AG20443 (cell line): ENCODE measurements around the gene BTBD7.
A peak's percentile ranks its signal among the peaks of the same experiment; 100 is the strongest.
"Not testable (repeated sequence)": the region's sequence is repeated elsewhere in the genome, so short reads cannot be mapped to it uniquely, and the experiment has no call there.

Experiments used
- DNase-seq: peaks from one replicate; pipeline ENCODE4 v3.0.0; 2012; ENCODE audit warnings: low spot score, mixed read lengths

The BTBD7 gene

GRCh38 chr14:93246534-93246933, 86.3 kb downstream of the BTBD7 start:
- DNase-seq: no peak

DNA sequence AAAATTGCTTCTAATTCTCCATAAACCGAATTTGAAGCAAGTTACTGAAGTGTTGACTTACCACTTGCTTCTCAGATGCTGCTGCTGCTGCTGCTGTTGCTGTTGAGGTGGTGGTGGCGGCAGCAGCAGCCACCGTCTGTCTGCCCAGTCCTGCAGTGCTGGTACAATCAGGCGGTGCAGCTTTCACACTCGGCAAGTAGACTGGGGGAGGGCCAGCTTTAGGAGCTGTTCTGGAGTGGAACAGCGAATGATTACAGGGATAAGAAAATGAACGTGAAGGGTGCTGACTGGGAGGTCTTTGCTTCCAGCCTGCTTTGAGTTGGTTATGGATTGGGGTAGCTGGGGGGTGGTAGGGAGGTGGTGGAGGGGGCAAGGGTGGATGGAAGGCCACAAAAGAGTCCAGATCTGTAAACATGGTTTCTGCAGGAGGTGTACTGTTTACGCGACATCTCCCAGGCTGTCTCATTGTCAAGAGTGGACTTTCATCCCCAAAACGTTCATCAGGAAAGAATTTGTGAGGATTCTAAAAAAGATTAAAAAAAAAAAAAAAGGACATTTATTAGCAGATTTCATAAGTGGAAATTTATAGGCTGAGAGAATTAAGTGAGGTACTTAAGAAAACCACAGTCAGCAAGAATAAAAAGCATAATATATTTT, 86.9 kb downstream of the BTBD7 start:
- no peak for DNase-seq

DNA sequence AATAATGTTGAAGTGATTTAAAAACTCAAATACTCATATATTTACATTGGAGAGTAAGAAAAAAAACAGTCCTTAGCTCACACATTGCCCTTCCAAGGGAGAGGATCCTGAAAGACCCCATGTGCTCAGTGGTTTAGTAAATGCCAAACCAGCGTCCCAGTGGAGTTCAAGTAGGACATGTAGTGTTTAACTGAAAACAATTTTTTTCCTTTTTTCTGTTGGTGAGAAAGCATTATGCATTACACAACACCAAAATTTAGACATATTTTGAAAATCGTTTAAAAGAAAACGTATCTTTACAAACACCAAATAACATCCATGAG, 92.2 kb downstream of the BTBD7 start:
- no peak for DNase-seq

DNA sequence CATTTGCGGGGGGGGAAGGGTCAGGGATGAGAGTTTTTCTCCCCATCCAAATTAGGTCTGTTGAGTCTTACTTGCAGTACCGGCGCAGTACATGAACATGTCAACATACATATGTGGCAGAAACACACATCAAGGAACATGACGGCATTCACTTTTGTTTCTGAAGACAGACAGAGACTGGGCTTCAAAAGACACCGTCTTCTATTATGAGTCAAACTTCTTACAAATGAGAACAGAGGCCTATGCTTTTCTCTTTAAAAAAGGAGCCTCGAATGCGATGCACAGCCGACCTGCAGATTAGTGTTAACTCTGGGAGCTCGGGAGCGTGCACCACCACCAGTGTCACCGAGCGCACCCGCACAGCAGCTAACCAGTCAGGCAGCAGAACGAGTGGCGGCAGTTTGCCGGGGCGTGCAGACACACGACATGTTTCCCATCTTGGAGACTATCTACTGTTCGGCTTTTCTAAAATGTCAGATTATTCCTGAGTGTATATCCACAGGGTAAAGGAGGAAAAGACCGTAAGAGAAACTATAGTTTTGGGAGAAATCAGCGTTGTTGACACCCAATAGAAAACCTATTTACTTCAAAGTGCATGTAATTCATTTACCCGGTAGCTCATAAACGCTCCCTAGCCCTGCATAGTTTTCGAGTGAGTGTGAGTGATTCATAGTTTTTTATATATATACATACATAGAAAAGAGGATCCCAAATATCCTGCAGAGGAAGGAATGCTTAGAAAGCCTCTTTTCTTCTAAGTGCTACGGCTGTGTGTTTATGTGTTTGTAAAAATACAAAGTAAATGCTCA, 92.8 kb downstream of the BTBD7 start:
- no peak for DNase-seq

DNA sequence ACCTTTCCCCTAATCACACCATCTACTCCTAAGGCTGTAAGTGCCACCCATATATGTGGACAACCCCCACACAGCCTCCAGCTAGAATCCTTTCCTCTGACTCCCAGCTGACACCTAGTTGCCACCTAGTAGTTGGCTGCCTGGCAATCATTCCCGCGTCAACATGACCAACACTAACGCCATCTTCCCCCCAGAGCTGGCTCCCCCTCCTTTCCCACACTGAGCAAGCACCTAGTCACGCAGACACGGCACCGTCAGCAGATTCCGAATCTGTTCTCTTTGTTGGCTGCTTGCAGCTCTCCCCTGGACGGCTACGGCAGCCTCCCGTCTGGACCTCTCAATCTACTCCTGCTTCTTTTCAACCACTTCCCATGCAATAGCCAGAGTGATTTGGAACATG, 98.0 kb downstream of the BTBD7 start:
- DNase-seq: peak; percentile 85

DNA sequence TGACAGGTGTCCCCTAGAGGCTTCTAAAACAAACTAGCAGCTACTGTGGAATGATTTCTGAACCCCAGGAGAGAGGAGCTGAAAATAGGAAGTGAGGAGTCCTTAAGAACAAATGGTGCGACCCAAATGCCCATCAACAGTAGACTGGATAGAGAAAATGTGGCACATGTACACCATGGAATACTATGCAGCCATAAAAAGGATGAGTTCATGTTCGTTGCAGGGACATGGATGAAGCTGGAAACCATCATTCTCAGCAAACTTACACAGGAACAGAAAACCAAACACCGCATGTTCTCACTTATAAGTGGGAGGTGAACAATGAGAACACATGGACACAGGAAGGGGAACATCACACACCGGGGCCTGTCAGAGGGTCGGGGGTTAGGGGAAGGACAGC, 99.8 kb downstream of the BTBD7 start:
- DNase-seq: not testable (repeated sequence)

GRCh38 chr14:93232159-93232558, 100.7 kb downstream of the BTBD7 start:
- DNase-seq: no peak

DNA sequence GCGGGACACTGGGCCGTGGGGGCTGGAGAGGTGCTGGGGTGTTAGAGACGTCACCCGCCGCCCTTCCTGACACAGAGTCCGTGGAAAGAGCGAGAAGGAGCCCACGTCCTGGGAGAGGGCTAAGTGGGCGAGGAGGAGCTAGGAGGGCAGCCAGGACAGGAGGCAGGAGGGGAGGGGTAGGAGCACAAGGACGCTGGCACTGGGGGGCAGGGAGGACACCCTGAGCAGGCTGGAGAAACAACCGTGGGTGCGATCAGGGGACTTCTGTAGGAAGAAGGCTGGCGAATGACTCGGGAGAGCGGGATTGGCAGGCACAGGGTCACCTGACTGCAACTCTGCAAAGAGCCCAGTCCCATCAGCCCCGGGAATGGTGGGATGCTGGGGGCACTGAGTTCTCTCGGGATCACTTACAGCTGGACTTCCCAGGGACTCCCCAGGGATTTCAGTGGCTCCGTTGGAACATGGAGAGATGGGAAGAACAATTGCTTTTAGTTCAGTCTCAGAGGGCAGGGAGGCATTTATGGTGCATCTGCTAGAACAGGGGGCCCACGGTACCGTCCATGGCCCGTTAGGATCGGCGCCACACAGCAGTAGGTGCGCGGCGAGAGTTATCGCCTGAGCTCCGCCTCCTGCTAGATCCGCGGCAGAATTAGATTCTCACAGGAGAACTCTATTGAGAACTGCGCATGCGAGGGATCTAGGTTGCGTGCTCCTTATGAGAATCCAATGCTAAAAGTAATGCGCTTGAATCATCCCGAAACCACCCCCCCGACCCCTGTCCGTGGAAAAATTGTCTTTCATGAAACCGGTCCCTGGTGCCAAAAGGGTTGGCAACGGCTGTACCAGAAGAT, 101.5 kb downstream of the BTBD7 start:
- peak; percentile 83 for DNase-seq

GRCh38 chr14:93230539-93230938, 102.3 kb downstream of the BTBD7 start:
- no peak for DNase-seq

GRCh38 chr14:93228550-93228949, 104.3 kb downstream of the BTBD7 start:
- no peak for DNase-seq

- DNase-seq: no peak
Measured at GRCh38 chr14:93223565-93223964, 109.3 kb downstream of the BTBD7 start.

DNA sequence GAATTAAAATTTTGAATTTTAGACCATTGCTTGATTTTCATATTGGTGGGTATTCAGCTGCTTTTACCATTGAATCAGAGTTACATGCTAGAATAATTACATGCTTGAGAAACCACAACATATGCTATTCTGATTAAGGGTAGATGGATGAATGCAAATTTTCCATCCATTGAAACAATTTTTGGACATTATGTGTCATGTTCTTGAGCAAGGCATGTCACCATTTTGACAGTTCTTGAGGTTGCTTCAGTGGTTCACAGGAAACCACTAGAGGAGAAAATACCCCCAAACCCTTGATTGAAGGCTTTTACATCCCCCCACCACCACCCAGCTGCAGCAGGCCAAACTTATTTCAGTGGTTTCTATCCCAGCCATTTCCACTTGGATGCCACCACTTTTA, 112.3 kb downstream of the BTBD7 start:
- DNase-seq: no peak

- DNase-seq: peak; percentile 51
Measured at GRCh38 chr14:93219103-93219726, 113.6 kb downstream of the BTBD7 start.

GRCh38 chr14:93214598-93214997, 118.2 kb downstream of the BTBD7 start:
- DNase-seq: no peak

DNA sequence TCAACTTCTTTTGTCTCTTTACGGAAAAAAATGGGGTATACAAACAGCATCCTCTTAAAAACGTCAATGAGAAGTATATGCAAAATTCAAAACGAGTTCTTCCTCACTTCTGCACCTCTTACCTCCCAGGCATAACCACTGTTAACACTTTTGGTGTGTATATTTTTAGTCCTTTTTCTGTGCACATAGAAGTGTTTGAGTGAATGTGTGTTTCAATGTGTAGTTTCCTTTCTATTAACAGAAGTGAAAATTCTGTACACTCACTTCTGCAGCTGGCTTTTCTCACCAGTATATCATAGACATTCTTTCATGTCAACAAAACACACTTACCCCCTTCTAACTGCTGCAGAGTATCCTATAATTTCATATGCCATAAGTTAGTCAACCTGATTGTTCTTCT, 120.4 kb downstream of the BTBD7 start:
- no peak for DNase-seq

DNA sequence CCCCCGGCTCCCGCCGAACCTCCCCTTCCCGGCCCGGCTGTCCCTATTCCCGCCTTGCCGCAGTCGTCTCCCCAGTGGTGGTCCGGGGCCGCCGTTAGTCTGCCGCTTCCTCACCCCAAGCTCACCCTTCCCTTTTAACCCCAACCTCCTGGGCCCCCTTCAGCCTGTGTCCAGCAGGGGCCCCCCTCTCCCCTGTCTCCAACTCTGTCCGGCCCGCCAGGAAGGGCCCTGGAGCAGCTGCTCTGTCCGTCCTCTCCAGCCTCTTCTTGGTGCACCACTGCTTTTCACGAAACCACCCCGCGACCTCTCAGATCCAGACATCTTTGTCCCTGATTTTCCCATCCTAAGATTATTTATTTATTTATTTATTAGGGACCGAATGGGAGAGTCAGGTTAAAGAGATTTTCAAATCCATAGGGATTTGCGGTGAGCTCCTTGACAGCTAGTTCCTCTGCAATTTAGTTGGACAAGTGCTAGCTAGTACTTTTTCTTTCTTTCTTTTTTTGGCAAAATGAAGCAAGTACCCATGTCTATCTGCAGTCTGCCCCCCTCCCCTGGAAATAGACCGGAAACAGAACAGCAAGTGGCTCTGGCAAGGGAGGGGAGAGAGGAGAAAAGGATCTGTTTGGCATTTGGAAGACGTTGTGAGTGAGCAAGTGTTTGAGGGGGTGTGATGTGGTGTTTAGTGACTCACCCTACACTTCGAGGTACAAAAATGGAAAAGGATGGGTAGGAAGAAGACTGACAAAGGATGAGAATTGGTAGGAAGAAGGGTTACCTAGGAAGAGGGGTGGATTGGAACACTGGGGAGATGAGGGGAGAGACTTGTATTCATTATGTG, 125.1 kb downstream of the BTBD7 start:
- DNase-seq: peak; percentile 74

- peak; percentile 98 for DNase-seq
Measured at GRCh38 chr14:93206793-93207467, 125.9 kb downstream of the BTBD7 start, which contains the start of the genes GON7 and UBR7. GON7 (minus strand) TSS chr14:93207065; CDS start chr14:93207037, 28 bp downstream. UBR7 (plus strand) TSS chr14:93207256; CDS start chr14:93207292, 36 bp downstream.

DNA sequence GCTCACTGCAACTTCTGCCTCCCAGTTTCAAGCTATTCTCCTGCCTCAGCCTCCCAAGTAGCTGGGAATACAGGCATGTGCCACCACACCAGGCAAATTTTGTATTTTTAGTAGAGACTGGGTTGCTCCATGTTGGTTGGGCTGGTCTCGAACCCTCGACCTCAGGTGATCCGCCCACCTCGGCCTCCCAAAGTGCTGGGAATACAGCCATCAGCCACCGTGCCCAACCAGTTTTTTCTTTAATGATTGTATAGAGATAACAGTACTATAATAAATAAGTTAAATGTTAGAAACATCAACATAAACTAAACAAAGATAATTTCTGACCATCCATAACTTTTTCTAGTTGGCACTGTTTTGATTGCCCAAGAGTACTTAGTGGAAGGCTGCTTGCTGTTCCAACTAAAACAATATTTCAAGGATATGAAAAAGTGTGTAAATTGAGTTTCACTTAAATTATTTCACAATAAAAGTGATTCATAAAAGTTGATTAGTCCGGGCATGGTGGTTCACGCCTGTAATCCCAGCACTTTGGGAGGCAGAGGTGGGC, 131.6 kb downstream of the BTBD7 start:
- no peak for DNase-seq

DNA sequence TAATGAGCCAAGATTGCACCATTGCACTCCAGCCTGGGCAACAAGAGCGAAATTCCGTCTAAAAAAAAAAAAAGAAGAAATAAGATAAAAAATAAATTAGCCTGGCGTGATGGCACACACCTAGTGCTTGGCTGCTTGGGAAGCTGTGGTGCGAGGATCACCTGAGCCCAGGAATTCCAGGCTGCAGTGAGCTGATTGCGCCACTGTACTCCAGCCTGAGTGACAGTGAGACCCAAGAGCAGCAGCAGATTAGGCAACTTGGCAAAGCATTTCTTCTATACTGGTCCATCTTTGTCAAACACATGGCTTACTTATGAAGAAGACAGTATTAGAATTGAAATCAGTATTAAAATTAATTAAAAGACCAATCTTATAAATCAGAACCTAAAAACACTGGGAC, 132.3 kb downstream of the BTBD7 start:
- no peak for DNase-seq

DNA sequence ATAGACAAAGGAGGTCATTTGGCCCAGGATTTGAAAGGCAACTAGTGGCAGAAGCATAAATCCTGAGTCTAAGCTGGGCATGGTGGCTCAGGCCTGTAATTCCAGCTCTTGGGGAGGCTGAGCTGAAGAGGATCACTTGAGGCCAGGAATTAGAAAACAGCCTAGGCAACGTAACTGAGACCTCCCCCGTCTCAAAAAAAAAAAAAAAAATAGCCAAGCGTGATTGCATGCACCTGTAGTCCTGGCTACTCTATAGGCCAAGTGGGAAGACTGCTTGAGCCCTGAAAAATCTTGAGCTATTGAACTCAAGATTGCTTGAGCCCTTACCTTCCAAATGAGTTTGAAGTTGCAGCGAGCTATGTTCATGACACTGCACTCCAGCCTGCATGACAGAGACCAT, 133.8 kb downstream of the BTBD7 start:
- DNase-seq: no peak
